ENCODE measurements around the gene NELL1. TPM values are rescaled to one million over a fixed set of nuclear protein-coding genes. Genes with fewer than 3 reads are reported as not detected.

The NELL1 gene
- total RNA-seq, 6 experiments from 2014 or later, result not detected

- H3K36me3 ChIP-seq, result no peaks in the 10 kb centered on the region
- no peak for TF ChIP-seq POLR2A (IDR thresholded peaks at IDR 0.05)
- TF ChIP-seq, protein P1, sequence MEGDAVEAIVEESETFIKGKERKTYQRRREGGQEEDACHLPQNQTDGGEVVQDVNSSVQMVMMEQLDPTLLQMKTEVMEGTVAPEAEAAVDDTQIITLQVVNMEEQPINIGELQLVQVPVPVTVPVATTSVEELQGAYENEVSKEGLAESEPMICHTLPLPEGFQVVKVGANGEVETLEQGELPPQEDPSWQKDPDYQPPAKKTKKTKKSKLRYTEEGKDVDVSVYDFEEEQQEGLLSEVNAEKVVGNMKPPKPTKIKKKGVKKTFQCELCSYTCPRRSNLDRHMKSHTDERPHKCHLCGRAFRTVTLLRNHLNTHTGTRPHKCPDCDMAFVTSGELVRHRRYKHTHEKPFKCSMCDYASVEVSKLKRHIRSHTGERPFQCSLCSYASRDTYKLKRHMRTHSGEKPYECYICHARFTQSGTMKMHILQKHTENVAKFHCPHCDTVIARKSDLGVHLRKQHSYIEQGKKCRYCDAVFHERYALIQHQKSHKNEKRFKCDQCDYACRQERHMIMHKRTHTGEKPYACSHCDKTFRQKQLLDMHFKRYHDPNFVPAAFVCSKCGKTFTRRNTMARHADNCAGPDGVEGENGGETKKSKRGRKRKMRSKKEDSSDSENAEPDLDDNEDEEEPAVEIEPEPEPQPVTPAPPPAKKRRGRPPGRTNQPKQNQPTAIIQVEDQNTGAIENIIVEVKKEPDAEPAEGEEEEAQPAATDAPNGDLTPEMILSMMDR (IDR thresholded peaks at IDR 0.05), result peak; percentile 19 to 60 (median 51)
- no peaks in the 10 kb centered on the region for H3K9me3 ChIP-seq
- ATAC-seq (peak; percentile 78 to 91 (median 87)), DNase-seq (peak; percentile 50 to 69 (median 64))
- intact Hi-C loops (cut with DNase I), result no loop called here
- H3K4me3 ChIP-seq, result no peak overlapping the region
- H3K4me1 ChIP-seq, result no peaks in the 10 kb centered on the region
- no peak overlapping the region for H3K27ac ChIP-seq
- 11% methylated on average over 2 of the region's 2 CpGs for WGBS (ENCODE audit: insufficient coverage, low coverage, low lambda C conversion rate, missing lambda C conversion rate)
- H3K27me3 ChIP-seq, result no peaks in the 10 kb centered on the region
Observed at GRCh38 chr11:21511835-21512440, 842.6 kb downstream of the NELL1 start.

DNA sequence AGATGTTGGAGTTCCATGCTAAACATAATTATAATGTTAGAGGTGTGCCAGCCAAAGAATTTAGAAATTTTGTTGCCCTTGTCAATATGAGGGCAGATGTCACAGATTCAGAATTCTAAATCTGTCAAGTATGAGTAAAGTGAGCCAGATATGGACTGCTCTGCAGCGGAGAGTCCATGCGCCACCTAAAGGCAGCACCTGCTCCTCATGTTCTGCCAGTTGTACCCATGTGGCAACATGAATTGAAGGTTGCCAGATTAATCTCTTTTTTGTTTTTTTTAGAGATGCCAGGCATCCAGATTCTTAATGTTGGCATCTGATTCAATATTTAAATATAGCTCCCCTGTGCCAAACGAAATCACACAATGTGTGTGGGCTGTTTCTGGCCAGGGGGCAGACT lies 844.9 kb downstream of the NELL1 start:
- WGBS (ENCODE audit: insufficient coverage, low coverage, low lambda C conversion rate, missing lambda C conversion rate), result 23% methylated on average over 3 of the region's 3 CpGs
- TF ChIP-seq, protein P1 (IDR thresholded peaks at IDR 0.05), result peak in 3 of 4 donors; percentile 32 to 47 (median 35)
- no peak for TF ChIP-seq POLR2A (IDR thresholded peaks at IDR 0.05)
- H3K4me3 ChIP-seq, result no peak overlapping the region
- no peaks in the 10 kb centered on the region for H3K4me1 ChIP-seq
- intact Hi-C loops (cut with DNase I), result no loop called here
- H3K36me3 ChIP-seq, result no peaks in the 10 kb centered on the region
- DNase-seq (peak in 1 of 3 donors; percentile 34), ATAC-seq (peak; percentile 51 to 71 (median 62))
- no peaks in the 10 kb centered on the region for H3K27me3 ChIP-seq
- no peaks in the 10 kb centered on the region for H3K9me3 ChIP-seq
- H3K27ac ChIP-seq, result no peak overlapping the region

GRCh38 chr11:21520244-21520643 lies 850.9 kb downstream of the NELL1 start:
- no peak overlapping the region for H3K27ac ChIP-seq
- H3K27me3 ChIP-seq, result no peaks in the 10 kb centered on the region
- intact Hi-C loops (cut with DNase I), result no loop called here
- no peaks in the 10 kb centered on the region for H3K9me3 ChIP-seq
- TF ChIP-seq, protein P1 (IDR thresholded peaks at IDR 0.05), result no peak
- no peak for TF ChIP-seq POLR2A (IDR thresholded peaks at IDR 0.05)
- no peaks in the 10 kb centered on the region for H3K36me3 ChIP-seq
- no peaks in the 10 kb centered on the region for H3K4me1 ChIP-seq
- DNase-seq, result no peak
- WGBS (ENCODE audit: insufficient coverage, low coverage, low lambda C conversion rate, missing lambda C conversion rate), result 86% methylated on average over 1 of the region's 1 CpG
- H3K4me3 ChIP-seq, result no peak overlapping the region
- no peak for ATAC-seq

GRCh38 chr11:21529187-21529586 lies 859.8 kb downstream of the NELL1 start:
- no peaks in the 10 kb centered on the region for H3K4me1 ChIP-seq
- DNase-seq, result no peak
- ATAC-seq, result no peak
- TF ChIP-seq POLR2A (IDR thresholded peaks at IDR 0.05), result no peak
- TF ChIP-seq, protein P1 (IDR thresholded peaks at IDR 0.05), result no peak
- H3K4me3 ChIP-seq, result no peak overlapping the region
- no peak overlapping the region for H3K27ac ChIP-seq
- 9% methylated on average over 1 of the region's 1 CpG for WGBS (ENCODE audit: insufficient coverage, low coverage, low lambda C conversion rate, missing lambda C conversion rate)
- H3K27me3 ChIP-seq, result no peaks in the 10 kb centered on the region
- intact Hi-C loops (cut with DNase I), result no loop called here
- H3K36me3 ChIP-seq, result no peaks in the 10 kb centered on the region
- no peaks in the 10 kb centered on the region for H3K9me3 ChIP-seq
